ENCODE measurements around the gene TRAPPC12.
A peak's percentile ranks its signal among the peaks of the same experiment; 100 is the strongest.

Gene TRAPPC12

GRCh38 chr2:3377612-3378432, 1.7 kb upstream of the TRAPPC12 start, which contains the start of gene EIPR1:
Gene EIPR1, minus strand, starts transcription at chr2:3377818. Its CDS starts 129 bp downstream, at chr2:3377689.
- peak within 1 kb of the TSS; percentile 74 for H3K4me3 ChIP-seq (ENCODE audit: severe bottlenecking)
- ATAC-seq (ENCODE audit: low read depth) (peak; percentile 84), DNase-seq (ENCODE audit: low spot score) (peak; percentile 97)
- H3K27me3 ChIP-seq (ENCODE audit: insufficient read depth, poor library complexity, severe bottlenecking), result no peaks in the 10 kb centered on the region
- TF ChIP-seq, protein P1, sequence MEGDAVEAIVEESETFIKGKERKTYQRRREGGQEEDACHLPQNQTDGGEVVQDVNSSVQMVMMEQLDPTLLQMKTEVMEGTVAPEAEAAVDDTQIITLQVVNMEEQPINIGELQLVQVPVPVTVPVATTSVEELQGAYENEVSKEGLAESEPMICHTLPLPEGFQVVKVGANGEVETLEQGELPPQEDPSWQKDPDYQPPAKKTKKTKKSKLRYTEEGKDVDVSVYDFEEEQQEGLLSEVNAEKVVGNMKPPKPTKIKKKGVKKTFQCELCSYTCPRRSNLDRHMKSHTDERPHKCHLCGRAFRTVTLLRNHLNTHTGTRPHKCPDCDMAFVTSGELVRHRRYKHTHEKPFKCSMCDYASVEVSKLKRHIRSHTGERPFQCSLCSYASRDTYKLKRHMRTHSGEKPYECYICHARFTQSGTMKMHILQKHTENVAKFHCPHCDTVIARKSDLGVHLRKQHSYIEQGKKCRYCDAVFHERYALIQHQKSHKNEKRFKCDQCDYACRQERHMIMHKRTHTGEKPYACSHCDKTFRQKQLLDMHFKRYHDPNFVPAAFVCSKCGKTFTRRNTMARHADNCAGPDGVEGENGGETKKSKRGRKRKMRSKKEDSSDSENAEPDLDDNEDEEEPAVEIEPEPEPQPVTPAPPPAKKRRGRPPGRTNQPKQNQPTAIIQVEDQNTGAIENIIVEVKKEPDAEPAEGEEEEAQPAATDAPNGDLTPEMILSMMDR (IDR thresholded peaks at IDR 0.05; ENCODE audit: poor library complexity, severe bottlenecking), result no peak
- peaks cover 14% of the 10 kb centered on the region for H3K4me1 ChIP-seq (ENCODE audit: insufficient read depth, poor library complexity, severe bottlenecking)
- H3K36me3 ChIP-seq (ENCODE audit: low read depth), result peaks cover 28% of the 10 kb centered on the region
- H3K9me3 ChIP-seq (ENCODE audit: severe bottlenecking), result no peaks in the 10 kb centered on the region
- peak within 1 kb of the TSS; percentile 63 for H3K27ac ChIP-seq (ENCODE audit: poor library complexity, severe bottlenecking)

GRCh38 chr2:3379339-3379646, 201 bp upstream of the TRAPPC12 start:
- Histone ChIP-seq H3K4me1 (ENCODE audit: insufficient read depth, poor library complexity, severe bottlenecking) (peaks cover 14% of the 10 kb centered on the region), H3K27ac (ENCODE audit: poor library complexity, severe bottlenecking) (peak overlapping the region; percentile 63), H3K36me3 (ENCODE audit: low read depth) (peaks cover 33% of the 10 kb centered on the region), H3K27me3 (ENCODE audit: insufficient read depth, poor library complexity, severe bottlenecking) (no peaks in the 10 kb centered on the region), H3K4me3 (ENCODE audit: severe bottlenecking) (peak overlapping the region; percentile 84), H3K9me3 (ENCODE audit: severe bottlenecking) (no peaks in the 10 kb centered on the region)
- ATAC-seq (ENCODE audit: low read depth) (no peak), DNase-seq (ENCODE audit: low spot score) (no peak)
- TF ChIP-seq, protein P1 (IDR thresholded peaks at IDR 0.05; ENCODE audit: poor library complexity, severe bottlenecking), result no peak

- Histone ChIP-seq H3K27me3 (ENCODE audit: insufficient read depth, poor library complexity, severe bottlenecking) (no peaks in the 10 kb centered on the region), H3K27ac (ENCODE audit: poor library complexity, severe bottlenecking) (no peak overlapping the region), H3K9me3 (ENCODE audit: severe bottlenecking) (no peaks in the 10 kb centered on the region), H3K4me1 (ENCODE audit: insufficient read depth, poor library complexity, severe bottlenecking) (no peaks in the 10 kb centered on the region), H3K4me3 (ENCODE audit: severe bottlenecking) (no peak overlapping the region), H3K36me3 (ENCODE audit: low read depth) (peaks cover 65% of the 10 kb centered on the region)
- no peak for DNase-seq (ENCODE audit: low spot score)
- no peak for ATAC-seq (ENCODE audit: low read depth)
- TF ChIP-seq, protein P1 (IDR thresholded peaks at IDR 0.05; ENCODE audit: poor library complexity, severe bottlenecking), result no peak
Measured at GRCh38 chr2:3386448-3386958, 7.0 kb downstream of the TRAPPC12 start.

DNA sequence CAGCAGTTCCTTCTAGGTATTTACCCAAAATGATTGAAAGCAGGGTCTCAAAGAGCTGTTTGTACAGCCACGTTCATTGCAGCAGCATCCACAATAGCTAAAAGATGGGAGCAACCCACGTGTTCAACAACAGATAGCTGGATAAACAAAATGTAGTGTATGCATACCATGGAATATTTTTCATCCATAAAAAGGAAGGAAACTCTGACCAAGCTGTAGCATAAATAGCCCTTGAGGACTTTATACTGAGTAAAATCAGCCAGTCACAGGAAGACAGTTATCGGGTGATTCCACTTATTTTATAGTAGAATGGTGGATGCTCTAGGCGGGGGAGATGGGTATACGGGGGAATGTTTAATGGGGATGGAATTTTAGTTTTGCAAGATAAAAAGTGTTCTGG, 7.5 kb downstream of the TRAPPC12 start:
- Histone ChIP-seq H3K36me3 (ENCODE audit: low read depth) (peaks cover 63% of the 10 kb centered on the region), H3K4me3 (ENCODE audit: severe bottlenecking) (no peak overlapping the region)
- DNase-seq (ENCODE audit: low spot score), result no peak

More for the DNA sequence above, 7.5 kb downstream of the TRAPPC12 start:
- no peak for ATAC-seq (ENCODE audit: low read depth)
- no peaks in the 10 kb centered on the region for H3K9me3 ChIP-seq (ENCODE audit: severe bottlenecking)
- TF ChIP-seq, protein P1 (IDR thresholded peaks at IDR 0.05; ENCODE audit: poor library complexity, severe bottlenecking), result no peak
- no peaks in the 10 kb centered on the region for H3K4me1 ChIP-seq (ENCODE audit: insufficient read depth, poor library complexity, severe bottlenecking)
- H3K27me3 ChIP-seq (ENCODE audit: insufficient read depth, poor library complexity, severe bottlenecking), result no peaks in the 10 kb centered on the region
- H3K27ac ChIP-seq (ENCODE audit: poor library complexity, severe bottlenecking), result no peak overlapping the region
